GM12878 (cell line): ENCODE results near the gene DHDDS. TPM values are rescaled to one million over a fixed set of nuclear protein-coding genes. Genes with fewer than 3 reads are reported as not detected.

Source experiments
- GABPA ChIP-seq: IDR thresholded peaks from 2 replicates; pipeline ENCODE4 v1.6.1; 2014; ENCODE audit warnings: antibody characterized with exemption, low read depth, mild to moderate bottlenecking, inconsistent platforms
- RAD21 ChIP-seq: IDR thresholded peaks from 2 replicates; pipeline ENCODE4 v1.6.1; 2011; ENCODE audit warnings: mild to moderate bottlenecking, low read depth, low read length, moderate library complexity; ENCODE audit not compliant: insufficient read depth
- STAT1 ChIP-seq: fragments of 450-650 bp; conservative IDR thresholded peaks from 2 replicates; pipeline ENCODE4 v1.6.1; 2014; ENCODE audit warnings: antibody characterized with exemption, mild to moderate bottlenecking
- SUZ12 ChIP-seq: fragments of 200-600 bp; sonication (generic); IDR thresholded peaks from one replicate; pipeline ENCODE4 v1.6.1; 2018; ENCODE audit warnings: antibody characterized with exemption, mild to moderate bottlenecking; ENCODE audit not compliant: unreplicated experiment
- TBL1XR1 ChIP-seq: IDR thresholded peaks from 2 replicates; pipeline ENCODE4 v1.6.1; 2012; ENCODE audit warnings: low read depth, low read length, improper control_type of control experiment
- TCF7 ChIP-seq: IDR thresholded peaks from 2 replicates; pipeline ENCODE4 v1.6.1; 2014; ENCODE audit warnings: antibody characterized with exemption, borderline replicate concordance
- YY1 ChIP-seq: IDR thresholded peaks from 2 replicates; pipeline ENCODE4 v1.6.1; 2011; ENCODE audit warnings: low read depth, mild to moderate bottlenecking, low read length
- ZZZ3 ChIP-seq: IDR thresholded peaks from 2 replicates; pipeline ENCODE4 v1.6.1; 2011; ENCODE audit warnings: low read depth; ENCODE audit not compliant: control insufficient read depth, insufficient read length
- polyA plus RNA-seq, 11 experiments: library from polyadenylated mRNA; depleted of rRNA in 4 of 11; unstranded in 6 of 11; stranded (reverse) in 5 of 11; fragments of >200 nt; fragmentation: Nextera tagmentation in 4 of 11; fragmentation: Illumina TruSeq in 1 of 11; extraction: Ambion mirVana in 4 of 11; extraction: Trizol in 1 of 11; gene quantifications; 1 replicate in 1 of 11; 2 replicates in 10 of 11; pipeline versions ENCODE4 v1.2.1 to v1.2.3, GENCODE V29; 2011 to 2016; ENCODE audit warnings: inconsistent platforms in 2 of 11, missing spikeins in 2 of 11, low read depth in 1 of 11
- total RNA-seq, 4 experiments: library from RNA; depleted of rRNA in 3 of 4; stranded (reverse); fragments of >200 nt in 3 of 4; fragmentation: Illumina TruSeq in 1 of 4; extraction: Trizol in 1 of 4; gene quantifications; 2 replicates each; pipeline versions ENCODE4 v1.2.1 to v1.2.3, GENCODE V29; 2013 to 2021
- TF ChIP-seq, protein P1 (sequence below): IDR thresholded peaks from 2 replicates; pipeline ENCODE4 v1.6.1; 2012; ENCODE audit warnings: mild to moderate bottlenecking, low read depth, low read length
- TF ChIP-seq, protein P2 (sequence below): fragments of 450-650 bp; formaldehyde crosslinking; IDR thresholded peaks from 2 replicates; pipeline ENCODE4 v1.4.0; 2022; ENCODE audit warnings: mild to moderate bottlenecking, moderate library complexity
- TF ChIP-seq, protein P3 (sequence below): fragments of 450-650 bp; IDR thresholded peaks from 2 replicates; pipeline ENCODE4 v1.6.1; 2016; ENCODE audit warnings: mild to moderate bottlenecking
- TF ChIP-seq, protein P4 (sequence below): fragments of 450-650 bp; IDR thresholded peaks from 2 replicates; pipeline ENCODE4 v1.6.1; 2017; ENCODE audit warnings: antibody characterized with exemption, mild to moderate bottlenecking, moderate library complexity
- TF ChIP-seq, protein P5 (sequence below), 3 experiments: IDR thresholded peaks in 2 of 3; conservative IDR thresholded peaks in 1 of 3; 2 replicates each; pipeline ENCODE4 v1.5.1; 2011; ENCODE audit warnings: low read depth in 3 of 3, low read length in 3 of 3, mild to moderate bottlenecking in 3 of 3, control low read depth in 2 of 3, moderate library complexity in 2 of 3, inconsistent platforms in 1 of 3, mixed read lengths in 1 of 3; ENCODE audit not compliant: control insufficient read depth in 2 of 3, insufficient read depth in 1 of 3; ENCODE audit errors: extremely low read depth in 1 of 3

The DHDDS gene
- total and polyA plus RNA-seq, 10 of the 15 experiments (the other 5 are each of a cell fraction or from before 2014, with no cell fraction given): 22.7 to 47.5 (median 36.4) TPM

DNA sequence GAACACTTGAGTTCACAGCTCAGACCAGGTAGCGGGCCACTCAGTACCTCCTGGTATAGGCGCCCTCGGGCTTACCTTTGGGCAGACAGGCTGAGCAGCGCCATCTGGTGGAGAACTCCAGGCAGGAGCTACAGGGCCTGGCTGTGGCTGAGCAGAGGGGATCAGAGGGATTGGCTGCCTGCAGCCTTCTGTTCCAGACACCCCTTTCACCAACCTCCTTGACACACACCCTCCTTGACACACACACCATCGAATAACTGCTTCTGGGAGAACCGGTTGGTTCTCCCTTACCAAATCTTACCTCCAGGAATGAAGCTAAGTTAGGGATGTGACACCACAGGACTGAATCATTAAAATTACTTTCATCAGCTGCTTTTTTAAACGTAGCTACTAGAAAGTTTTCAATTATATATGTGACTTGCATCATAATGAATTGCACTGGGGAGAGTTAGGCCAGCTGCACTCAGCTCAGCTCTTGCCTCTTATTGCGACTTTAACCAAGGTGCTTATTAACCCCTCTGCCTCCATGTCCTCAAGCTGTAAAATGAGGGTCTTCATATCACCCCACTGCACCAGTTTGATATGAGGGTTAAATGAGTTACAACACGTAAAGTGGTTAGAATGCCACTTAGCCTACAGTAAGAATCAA, 14.9 kb upstream of the DHDDS start (continued):
- TF ChIP-seq, protein P1, sequence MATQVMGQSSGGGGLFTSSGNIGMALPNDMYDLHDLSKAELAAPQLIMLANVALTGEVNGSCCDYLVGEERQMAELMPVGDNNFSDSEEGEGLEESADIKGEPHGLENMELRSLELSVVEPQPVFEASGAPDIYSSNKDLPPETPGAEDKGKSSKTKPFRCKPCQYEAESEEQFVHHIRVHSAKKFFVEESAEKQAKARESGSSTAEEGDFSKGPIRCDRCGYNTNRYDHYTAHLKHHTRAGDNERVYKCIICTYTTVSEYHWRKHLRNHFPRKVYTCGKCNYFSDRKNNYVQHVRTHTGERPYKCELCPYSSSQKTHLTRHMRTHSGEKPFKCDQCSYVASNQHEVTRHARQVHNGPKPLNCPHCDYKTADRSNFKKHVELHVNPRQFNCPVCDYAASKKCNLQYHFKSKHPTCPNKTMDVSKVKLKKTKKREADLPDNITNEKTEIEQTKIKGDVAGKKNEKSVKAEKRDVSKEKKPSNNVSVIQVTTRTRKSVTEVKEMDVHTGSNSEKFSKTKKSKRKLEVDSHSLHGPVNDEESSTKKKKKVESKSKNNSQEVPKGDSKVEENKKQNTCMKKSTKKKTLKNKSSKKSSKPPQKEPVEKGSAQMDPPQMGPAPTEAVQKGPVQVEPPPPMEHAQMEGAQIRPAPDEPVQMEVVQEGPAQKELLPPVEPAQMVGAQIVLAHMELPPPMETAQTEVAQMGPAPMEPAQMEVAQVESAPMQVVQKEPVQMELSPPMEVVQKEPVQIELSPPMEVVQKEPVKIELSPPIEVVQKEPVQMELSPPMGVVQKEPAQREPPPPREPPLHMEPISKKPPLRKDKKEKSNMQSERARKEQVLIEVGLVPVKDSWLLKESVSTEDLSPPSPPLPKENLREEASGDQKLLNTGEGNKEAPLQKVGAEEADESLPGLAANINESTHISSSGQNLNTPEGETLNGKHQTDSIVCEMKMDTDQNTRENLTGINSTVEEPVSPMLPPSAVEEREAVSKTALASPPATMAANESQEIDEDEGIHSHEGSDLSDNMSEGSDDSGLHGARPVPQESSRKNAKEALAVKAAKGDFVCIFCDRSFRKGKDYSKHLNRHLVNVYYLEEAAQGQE: no peak
- TF ChIP-seq YY1 (peak; percentile 40; the same call in 1 of the 2 replicates), TBL1XR1 (no peak), ZZZ3 (no peak), RAD21 (peak; percentile 71), SUZ12 (no peak), GABPA (no peak), TCF7 (no peak), STAT1 (no peak)
- TF ChIP-seq, protein P2, sequence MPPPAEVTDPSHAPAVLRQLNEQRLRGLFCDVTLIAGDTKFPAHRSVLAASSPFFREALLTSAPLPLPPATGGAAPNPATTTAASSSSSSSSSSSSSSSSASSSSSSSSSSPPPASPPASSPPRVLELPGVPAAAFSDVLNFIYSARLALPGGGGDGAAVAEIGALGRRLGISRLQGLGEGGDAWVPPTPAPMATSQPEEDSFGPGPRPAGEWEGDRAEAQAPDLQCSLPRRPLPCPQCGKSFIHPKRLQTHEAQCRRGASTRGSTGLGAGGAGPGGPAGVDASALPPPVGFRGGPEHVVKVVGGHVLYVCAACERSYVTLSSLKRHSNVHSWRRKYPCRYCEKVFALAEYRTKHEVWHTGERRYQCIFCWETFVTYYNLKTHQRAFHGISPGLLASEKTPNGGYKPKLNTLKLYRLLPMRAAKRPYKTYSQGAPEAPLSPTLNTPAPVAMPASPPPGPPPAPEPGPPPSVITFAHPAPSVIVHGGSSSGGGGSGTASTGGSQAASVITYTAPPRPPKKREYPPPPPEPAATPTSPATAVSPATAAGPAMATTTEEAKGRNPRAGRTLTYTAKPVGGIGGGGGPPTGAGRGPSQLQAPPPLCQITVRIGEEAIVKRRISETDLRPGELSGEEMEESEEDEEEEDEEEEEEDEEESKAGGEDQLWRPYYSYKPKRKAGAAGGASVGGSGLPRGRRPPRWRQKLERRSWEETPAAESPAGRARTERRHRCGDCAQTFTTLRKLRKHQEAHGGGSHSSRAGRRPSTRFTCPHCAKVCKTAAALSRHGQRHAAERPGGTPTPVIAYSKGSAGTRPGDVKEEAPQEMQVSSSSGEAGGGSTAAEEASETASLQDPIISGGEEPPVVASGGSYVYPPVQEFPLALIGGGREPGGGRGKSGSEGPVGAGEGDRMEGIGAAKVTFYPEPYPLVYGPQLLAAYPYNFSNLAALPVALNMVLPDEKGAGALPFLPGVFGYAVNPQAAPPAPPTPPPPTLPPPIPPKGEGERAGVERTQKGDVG: no peak
- TF ChIP-seq, protein P3, sequence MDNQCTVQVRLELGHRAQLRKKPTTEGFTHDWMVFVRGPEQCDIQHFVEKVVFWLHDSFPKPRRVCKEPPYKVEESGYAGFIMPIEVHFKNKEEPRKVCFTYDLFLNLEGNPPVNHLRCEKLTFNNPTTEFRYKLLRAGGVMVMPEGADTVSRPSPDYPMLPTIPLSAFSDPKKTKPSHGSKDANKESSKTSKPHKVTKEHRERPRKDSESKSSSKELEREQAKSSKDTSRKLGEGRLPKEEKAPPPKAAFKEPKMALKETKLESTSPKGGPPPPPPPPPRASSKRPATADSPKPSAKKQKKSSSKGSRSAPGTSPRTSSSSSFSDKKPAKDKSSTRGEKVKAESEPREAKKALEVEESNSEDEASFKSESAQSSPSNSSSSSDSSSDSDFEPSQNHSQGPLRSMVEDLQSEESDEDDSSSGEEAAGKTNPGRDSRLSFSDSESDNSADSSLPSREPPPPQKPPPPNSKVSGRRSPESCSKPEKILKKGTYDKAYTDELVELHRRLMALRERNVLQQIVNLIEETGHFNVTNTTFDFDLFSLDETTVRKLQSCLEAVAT: no peak
- TF ChIP-seq, protein P4, sequence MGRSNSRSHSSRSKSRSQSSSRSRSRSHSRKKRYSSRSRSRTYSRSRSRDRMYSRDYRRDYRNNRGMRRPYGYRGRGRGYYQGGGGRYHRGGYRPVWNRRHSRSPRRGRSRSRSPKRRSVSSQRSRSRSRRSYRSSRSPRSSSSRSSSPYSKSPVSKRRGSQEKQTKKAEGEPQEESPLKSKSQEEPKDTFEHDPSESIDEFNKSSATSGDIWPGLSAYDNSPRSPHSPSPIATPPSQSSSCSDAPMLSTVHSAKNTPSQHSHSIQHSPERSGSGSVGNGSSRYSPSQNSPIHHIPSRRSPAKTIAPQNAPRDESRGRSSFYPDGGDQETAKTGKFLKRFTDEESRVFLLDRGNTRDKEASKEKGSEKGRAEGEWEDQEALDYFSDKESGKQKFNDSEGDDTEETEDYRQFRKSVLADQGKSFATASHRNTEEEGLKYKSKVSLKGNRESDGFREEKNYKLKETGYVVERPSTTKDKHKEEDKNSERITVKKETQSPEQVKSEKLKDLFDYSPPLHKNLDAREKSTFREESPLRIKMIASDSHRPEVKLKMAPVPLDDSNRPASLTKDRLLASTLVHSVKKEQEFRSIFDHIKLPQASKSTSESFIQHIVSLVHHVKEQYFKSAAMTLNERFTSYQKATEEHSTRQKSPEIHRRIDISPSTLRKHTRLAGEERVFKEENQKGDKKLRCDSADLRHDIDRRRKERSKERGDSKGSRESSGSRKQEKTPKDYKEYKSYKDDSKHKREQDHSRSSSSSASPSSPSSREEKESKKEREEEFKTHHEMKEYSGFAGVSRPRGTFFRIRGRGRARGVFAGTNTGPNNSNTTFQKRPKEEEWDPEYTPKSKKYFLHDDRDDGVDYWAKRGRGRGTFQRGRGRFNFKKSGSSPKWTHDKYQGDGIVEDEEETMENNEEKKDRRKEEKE: no peak
- TF ChIP-seq, protein P5, sequence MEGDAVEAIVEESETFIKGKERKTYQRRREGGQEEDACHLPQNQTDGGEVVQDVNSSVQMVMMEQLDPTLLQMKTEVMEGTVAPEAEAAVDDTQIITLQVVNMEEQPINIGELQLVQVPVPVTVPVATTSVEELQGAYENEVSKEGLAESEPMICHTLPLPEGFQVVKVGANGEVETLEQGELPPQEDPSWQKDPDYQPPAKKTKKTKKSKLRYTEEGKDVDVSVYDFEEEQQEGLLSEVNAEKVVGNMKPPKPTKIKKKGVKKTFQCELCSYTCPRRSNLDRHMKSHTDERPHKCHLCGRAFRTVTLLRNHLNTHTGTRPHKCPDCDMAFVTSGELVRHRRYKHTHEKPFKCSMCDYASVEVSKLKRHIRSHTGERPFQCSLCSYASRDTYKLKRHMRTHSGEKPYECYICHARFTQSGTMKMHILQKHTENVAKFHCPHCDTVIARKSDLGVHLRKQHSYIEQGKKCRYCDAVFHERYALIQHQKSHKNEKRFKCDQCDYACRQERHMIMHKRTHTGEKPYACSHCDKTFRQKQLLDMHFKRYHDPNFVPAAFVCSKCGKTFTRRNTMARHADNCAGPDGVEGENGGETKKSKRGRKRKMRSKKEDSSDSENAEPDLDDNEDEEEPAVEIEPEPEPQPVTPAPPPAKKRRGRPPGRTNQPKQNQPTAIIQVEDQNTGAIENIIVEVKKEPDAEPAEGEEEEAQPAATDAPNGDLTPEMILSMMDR (IDR thresholded peaks at IDR 0.05 in 2 of 3, conservative IDR thresholded peaks at IDR 0.05 in 1 of 3; ENCODE audit: control insufficient read depth in 2 of 3, extremely low read depth in 1 of 3, insufficient read depth in 1 of 3, low read depth in 3 of 3, low read length in 3 of 3): peak; percentile 87 to 97 (median 92)
- TF ChIP-seq, all 136 proteins: peak for 7
